Peyer's patch (tissue), 4 donors: ENCODE data around the gene SALL1. TPM values are rescaled to one million over a fixed set of nuclear protein-coding genes. Genes with fewer than 3 reads are reported as not detected.

Experiments
- DNase-seq, 3 donors: peaks; one replicate each; pipeline ENCODE4 v3.0.0-alpha.2; 2017 to 2019
- H3K27ac ChIP-seq, 4 donors: fragments of 200-600 bp; sonication (generic); one replicate each; pipeline ENCODE4 v1.5.1; 2016 to 2019
- H3K27me3 ChIP-seq, 2 donors: fragments of 200-600 bp; sonication (generic); one replicate each; pipeline ENCODE4 v1.5.1; 2019
- H3K36me3 ChIP-seq, 3 donors: fragments of 200-600 bp; sonication (generic); one replicate each; pipeline ENCODE4 v1.5.1; 2016 to 2019
- H3K4me1 ChIP-seq, 4 donors: fragments of 200-600 bp; sonication (generic); one replicate each; pipeline ENCODE4 v1.5.1; 2016 to 2019
- H3K4me3 ChIP-seq, 4 donors: fragments of 200-600 bp; sonication (generic); 1 replicate in 3 of 4; 2 replicates in 1 of 4; pipeline ENCODE4 v1.5.1; 2016 to 2019; ENCODE audit warnings: mild to moderate bottlenecking in 1 of 4
- H3K9me3 ChIP-seq, 4 donors: fragments of 200-600 bp; sonication (generic); one replicate each; pipeline ENCODE4 v1.5.1; 2016 to 2019; ENCODE audit warnings: mild to moderate bottlenecking in 1 of 4
- CTCF ChIP-seq, 6 experiments: fragments of 450-650 bp in 4 of 6; fragments of 200-600 bp in 2 of 6; sonication (generic) in 1 of 6; IDR thresholded peaks; one replicate each; pipeline ENCODE4 v1.5.1; 2017 to 2019; ENCODE audit warnings: antibody characterized with exemption in 6 of 6, mild to moderate bottlenecking in 3 of 6, moderate library complexity in 1 of 6
- POLR2A ChIP-seq, 2 donors: fragments of 450-650 bp; IDR thresholded peaks; one replicate each; pipeline ENCODE4 v1.5.1; 2017; ENCODE audit warnings: antibody characterized with exemption in 2 of 2, mild to moderate bottlenecking in 2 of 2, moderate library complexity in 2 of 2
- total RNA-seq, 4 donors: library from RNA; depleted of rRNA; stranded (reverse); fragments of >200 nt; gene quantifications; one replicate each; pipeline ENCODE4 v1.1.0, GENCODE V29; 2016

SALL1 gene
- total RNA-seq, 4 donors from 2014 or later = 0.53 to 12.4 (median 2.5) TPM

- no peak for DNase-seq
- Histone ChIP-seq H3K27ac (no peak overlapping the region), H3K9me3 (no peaks in the 10 kb centered on the region), H3K36me3 (no peaks in the 10 kb centered on the region), H3K4me1 (no peaks in the 10 kb centered on the region), H3K4me3 (no peak overlapping the region), H3K27me3 (no peaks in the 10 kb centered on the region)
- TF ChIP-seq CTCF (IDR thresholded peaks at IDR 0.05) (no peak), POLR2A (IDR thresholded peaks at IDR 0.05) (no peak)
Observed at GRCh38 chr16:51163894-51164566, 13.0 kb upstream of the SALL1 start.

GRCh38 chr16:51163366-51163765, 12.3 kb upstream of the SALL1 start:
- TF ChIP-seq CTCF (IDR thresholded peaks at IDR 0.05) (no peak), POLR2A (IDR thresholded peaks at IDR 0.05) (no peak)
- no peaks in the 10 kb centered on the region for H3K27me3 ChIP-seq
- H3K4me3 ChIP-seq = no peak overlapping the region
- no peaks in the 10 kb centered on the region for H3K4me1 ChIP-seq
- H3K9me3 ChIP-seq = no peaks in the 10 kb centered on the region
- H3K27ac ChIP-seq = no peak overlapping the region
- no peak for DNase-seq
- no peaks in the 10 kb centered on the region for H3K36me3 ChIP-seq

GRCh38 chr16:51161440-51162195, 10.5 kb upstream of the SALL1 start:
- H3K9me3 ChIP-seq = no peaks in the 10 kb centered on the region
- no peak overlapping the region for H3K4me3 ChIP-seq
- DNase-seq = no peak
- H3K27ac ChIP-seq = no peak overlapping the region
- TF ChIP-seq POLR2A (IDR thresholded peaks at IDR 0.05) (no peak), CTCF (IDR thresholded peaks at IDR 0.05) (no peak)
- H3K36me3 ChIP-seq = no peaks in the 10 kb centered on the region
- H3K4me1 ChIP-seq = no peaks in the 10 kb centered on the region
- H3K27me3 ChIP-seq = no peaks in the 10 kb centered on the region

- TF ChIP-seq POLR2A (IDR thresholded peaks at IDR 0.05) (no peak), CTCF (IDR thresholded peaks at IDR 0.05) (no peak)
- H3K27me3 ChIP-seq = peaks cover 0 to 5% of the 10 kb centered on the region in 2 donors
- H3K9me3 ChIP-seq = peaks cover 0 to 4% (median 0%) of the 10 kb centered on the region in 4 donors
- no peaks in the 10 kb centered on the region for H3K36me3 ChIP-seq
- H3K4me1 ChIP-seq = peaks cover 0 to 12% (median 0%) of the 10 kb centered on the region in 4 donors
- H3K27ac ChIP-seq = no peak overlapping the region
- H3K4me3 ChIP-seq = no peak overlapping the region
- no peak for DNase-seq
Observed at GRCh38 chr16:51159865-51160264, 8.8 kb upstream of the SALL1 start.

- Histone ChIP-seq H3K27me3 (peaks cover 0 to 8% of the 10 kb centered on the region in 2 donors), H3K27ac (no peak overlapping the region), H3K9me3 (peaks cover 0 to 4% (median 0%) of the 10 kb centered on the region in 4 donors), H3K36me3 (no peaks in the 10 kb centered on the region), H3K4me3 (no peak overlapping the region), H3K4me1 (peaks cover 0 to 12% (median 0%) of the 10 kb centered on the region in 4 donors)
- TF ChIP-seq CTCF (IDR thresholded peaks at IDR 0.05) (no peak), POLR2A (IDR thresholded peaks at IDR 0.05) (no peak)
- no peak for DNase-seq
Observed at GRCh38 chr16:51159296-51159695, 8.2 kb upstream of the SALL1 start.
